ENCODE measurements around the gene CYTH1.

GRCh38 chr17:78634154-78634553 lies 147.9 kb downstream of the CYTH1 start:
- TF ChIP-seq CTCF (IDR thresholded peaks at IDR 0.05; ENCODE audit: low read length) (no peak), EZH2 (IDR thresholded peaks at IDR 0.05; ENCODE audit: borderline replicate concordance, low read length) (no peak)
